ENCODE measurements around the gene DNASE2. TPM values are rescaled to one million over a fixed set of nuclear protein-coding genes. Genes with fewer than 3 reads are reported as not detected.
A peak's percentile ranks its signal among the peaks of the same experiment; 100 is the strongest.

The DNASE2 gene
- polyA plus RNA-seq, 1 donor (not counting 4 experiments of a cell fraction or from before 2014, with no cell fraction given), result 23.5 TPM

- Histone ChIP-seq H2AFZ (ENCODE audit: control insufficient read depth, low read length) (no peak overlapping the region), H3K4me1 (ENCODE audit: control insufficient read depth, extremely low read depth, insufficient read depth, low read length) (peaks cover 10% of the 10 kb centered on the region), H3K27me3 (ENCODE audit: control insufficient read depth, extremely low read depth, insufficient read depth, low read length) (no peaks in the 10 kb centered on the region), H3K9me1 (ENCODE audit: control insufficient read depth, extremely low read depth, insufficient read depth, low read length) (no peaks in the 10 kb centered on the region), H3K4me2 (ENCODE audit: control insufficient read depth, extremely low read depth, insufficient read depth, low read depth, low read length) (no peak overlapping the region), H3K36me3 (ENCODE audit: control insufficient read depth in 2 of 2, extremely low read depth in 1 of 2, insufficient read depth in 2 of 2, low read length in 2 of 2) (peaks cover 0 to under 1% of the 10 kb centered on the region in 2 experiments), H3K4me3 (ENCODE audit: control insufficient read depth in 2 of 3, extremely low read depth in 1 of 3, insufficient read depth in 2 of 3, low read depth in 1 of 3, low read length in 3 of 3) (no peak overlapping the region), H4K20me1 (ENCODE audit: control insufficient read depth, extremely low read depth, insufficient read depth, low read length) (no peaks in the 10 kb centered on the region), H3K27ac (ENCODE audit: control insufficient read depth, insufficient read depth, low read length) (no peak overlapping the region), H3K79me2 (ENCODE audit: control insufficient read depth, insufficient read depth, low read length) (peaks cover 10% of the 10 kb centered on the region), H3K9me3 (ENCODE audit: control insufficient read depth, low read depth, low read length) (peaks cover 10% of the 10 kb centered on the region), H3K9ac (ENCODE audit: control insufficient read depth, extremely low read depth, insufficient read depth, low read length) (no peak overlapping the region)
- dilution Hi-C loops (cut with MboI; ENCODE audit: extremely low pct_ligation_motif_present, low sequenced_read_pairs), result no loop called here
- FAIRE-seq, result no peak
- TF ChIP-seq EZH2 (IDR thresholded peaks at IDR 0.05; ENCODE audit: low read length) (no peak), CTCF (optimal IDR thresholded peaks at IDR 0.05 in 1 of 3, IDR thresholded peaks at IDR 0.05 in 1 of 3, conservative IDR thresholded peaks at IDR 0.05 in 1 of 3; ENCODE audit: extremely low read depth in 1 of 3, insufficient read depth in 2 of 3, low read length in 3 of 3) (no peak)
- DNase-seq (ENCODE audit: low read depth, low spot score), result no peak
Measured at GRCh38 chr19:12888006-12888603, 6.9 kb upstream of the DNASE2 start.

- TF ChIP-seq EZH2 (IDR thresholded peaks at IDR 0.05; ENCODE audit: low read length) (no peak), CTCF (optimal IDR thresholded peaks at IDR 0.05 in 1 of 3, IDR thresholded peaks at IDR 0.05 in 1 of 3, conservative IDR thresholded peaks at IDR 0.05 in 1 of 3; ENCODE audit: extremely low read depth in 1 of 3, insufficient read depth in 2 of 3, low read length in 3 of 3) (no peak)
- dilution Hi-C loops (cut with MboI; ENCODE audit: extremely low pct_ligation_motif_present, low sequenced_read_pairs), result no loop called here
- H4K20me1 ChIP-seq (ENCODE audit: control insufficient read depth, extremely low read depth, insufficient read depth, low read length), result no peaks in the 10 kb centered on the region
- no peak within 1 kb of the TSS for H3K9ac ChIP-seq (ENCODE audit: control insufficient read depth, extremely low read depth, insufficient read depth, low read length)
- H3K79me2 ChIP-seq (ENCODE audit: control insufficient read depth, insufficient read depth, low read length), result peaks cover 10% of the 10 kb centered on the region
- FAIRE-seq (no peak), DNase-seq (ENCODE audit: low read depth, low spot score) (no peak)
- peaks cover 9% of the 10 kb centered on the region for H3K4me1 ChIP-seq (ENCODE audit: control insufficient read depth, extremely low read depth, insufficient read depth, low read length)
- H3K27me3 ChIP-seq (ENCODE audit: control insufficient read depth, extremely low read depth, insufficient read depth, low read length), result no peaks in the 10 kb centered on the region
- H3K36me3 ChIP-seq (ENCODE audit: control insufficient read depth in 2 of 2, extremely low read depth in 1 of 2, insufficient read depth in 2 of 2, low read length in 2 of 2), result no peaks in the 10 kb centered on the region
- H3K9me1 ChIP-seq (ENCODE audit: control insufficient read depth, extremely low read depth, insufficient read depth, low read length), result no peaks in the 10 kb centered on the region
- H3K9me3 ChIP-seq (ENCODE audit: control insufficient read depth, low read depth, low read length), result peaks cover 10% of the 10 kb centered on the region
- H3K4me3 ChIP-seq (ENCODE audit: control insufficient read depth in 2 of 3, extremely low read depth in 1 of 3, insufficient read depth in 2 of 3, low read depth in 1 of 3, low read length in 3 of 3), result peak within 1 kb of the TSS in 2 of 3 experiments; percentile 39 to 56
- no peak within 1 kb of the TSS for H3K27ac ChIP-seq (ENCODE audit: control insufficient read depth, insufficient read depth, low read length)
- peak within 1 kb of the TSS; percentile 64 for H3K4me2 ChIP-seq (ENCODE audit: control insufficient read depth, extremely low read depth, insufficient read depth, low read depth, low read length)
- no peak within 1 kb of the TSS for H2AFZ ChIP-seq (ENCODE audit: control insufficient read depth, low read length)
Measured at GRCh38 chr19:12886969-12887747, 5.9 kb upstream of the DNASE2 start, which contains the start of gene KLF1. Gene KLF1 (minus strand): TSS chr19:12887201. CDS start chr19:12887140, 61 bp downstream.
